Prostate gland (tissue), 2 donors: ENCODE results near the gene PRDM16.

Experiments used
- CTCF ChIP-seq, 4 experiments: fragments of 200-600 bp in 2 of 4; fragments of 450-650 bp in 2 of 4; sonication (generic) in 2 of 4; IDR thresholded peaks; 1 replicate in 3 of 4; 2 replicates in 1 of 4; pipeline ENCODE4 v1.5.1; 2016 to 2019; ENCODE audit warnings: antibody characterized with exemption in 4 of 4, mild to moderate bottlenecking in 2 of 4, moderate library complexity in 2 of 4
- POLR2A ChIP-seq: fragments of 450-650 bp; IDR thresholded peaks from one replicate; pipeline ENCODE4 v1.6.1; 2016; ENCODE audit warnings: antibody characterized with exemption, mild to moderate bottlenecking

DNA sequence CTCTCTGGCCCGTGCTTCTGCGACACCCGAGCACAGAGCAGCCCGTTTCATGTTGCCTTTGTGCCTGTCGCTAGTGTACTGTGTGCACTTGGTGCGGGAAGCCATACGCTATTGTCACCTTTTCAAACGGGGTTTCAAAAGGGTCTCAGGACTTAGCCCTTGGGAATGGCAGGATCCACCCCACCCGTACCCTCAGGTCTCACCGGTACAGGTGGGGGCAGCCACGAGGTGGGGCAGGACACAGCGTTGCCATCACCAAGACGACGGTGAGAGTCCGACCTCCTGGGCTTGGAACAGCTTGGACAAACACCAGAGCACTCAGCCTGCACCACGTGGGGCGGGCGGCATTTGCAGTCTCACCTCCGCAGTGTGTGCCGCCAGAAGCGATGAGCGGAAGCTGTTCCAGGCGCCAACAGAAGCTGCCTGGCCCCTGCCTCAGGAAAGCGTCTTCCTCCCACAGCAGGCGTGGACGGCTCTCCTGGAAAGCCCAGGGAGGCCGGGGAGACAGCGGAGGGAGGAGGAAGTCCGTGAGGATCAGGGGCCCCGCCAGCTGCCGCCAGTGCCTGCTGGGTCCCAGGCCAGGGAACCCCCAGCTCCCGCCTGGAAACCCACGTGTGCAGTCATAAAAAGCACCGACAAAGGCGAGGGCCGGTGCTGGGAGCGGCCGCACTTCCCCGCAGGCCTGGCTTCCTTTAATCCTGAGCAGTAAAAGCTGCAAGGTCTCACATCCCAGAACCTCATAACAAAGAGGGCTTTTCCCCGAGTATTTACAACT is 254.2 kb downstream of the PRDM16 start:
- TF ChIP-seq CTCF (IDR thresholded peaks at IDR 0.05) (no peak), POLR2A (no peak)
